Fibroblast of the aortic adventitia (primary cell): Measurements from ENCODE around the gene RBM10. TPM values are rescaled to one million over a fixed set of nuclear protein-coding genes. Genes with fewer than 3 reads are reported as not detected.

Experiments used
- DNase-seq: peaks from one replicate; pipeline ENCODE4 v3.0.0-alpha.2; 2010; ENCODE audit warnings: low read depth
- H3K4me3 ChIP-seq: 2 replicates; pipeline ENCODE4 v1.5.1; 2011; ENCODE audit warnings: low read depth, mild to moderate bottlenecking, control low read depth, low read length, moderate library complexity
- CTCF ChIP-seq: IDR thresholded peaks from 2 replicates; pipeline ENCODE4 v1.5.1; 2011; ENCODE audit warnings: mild to moderate bottlenecking, low read length, control low read depth, inconsistent platforms; ENCODE audit not compliant: insufficient read depth
- total RNA-seq: library from RNA; depleted of rRNA; stranded (reverse); fragments of >200 nt; gene quantifications from 2 replicates; pipeline ENCODE4 v1.2.3, GENCODE V29; 2012; ENCODE audit warnings: low replicate concordance

The RBM10 gene
- total RNA-seq, 1 donor = 37.9 TPM

DNA sequence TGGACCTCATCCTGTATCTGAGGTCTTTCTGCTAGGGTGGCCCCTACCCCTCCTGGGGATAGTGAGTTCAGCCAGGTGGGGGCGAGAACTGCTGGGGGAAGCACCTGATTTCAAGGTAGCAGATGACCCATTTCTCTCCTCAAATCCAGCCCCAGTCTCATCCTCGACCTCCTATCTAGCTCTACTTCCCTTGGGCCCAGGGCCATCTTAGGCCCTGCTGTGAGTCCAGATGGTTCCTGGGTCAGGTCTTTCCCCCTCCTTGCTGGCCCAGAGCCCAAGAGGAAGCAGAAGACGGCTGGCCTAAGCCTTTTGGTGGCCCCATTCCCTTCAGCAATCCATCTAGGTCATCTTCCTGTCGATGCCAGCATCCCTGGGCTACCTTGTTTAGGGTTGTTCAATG, 76.7 kb downstream of the RBM10 start:
- DNase-seq = no peak
- H3K4me3 ChIP-seq = no peak overlapping the region
- TF ChIP-seq CTCF = no peak

- TF ChIP-seq CTCF = no peak
Observed at GRCh38 chrX:47222751-47223350, 77.8 kb downstream of the RBM10 start.

GRCh38 chrX:47223476-47224250, 78.6 kb downstream of the RBM10 start:
- H3K4me3 ChIP-seq = no peak overlapping the region
- no peak for TF ChIP-seq CTCF
- no peak for DNase-seq

More at GRCh38 chrX:47222751-47223350, 77.8 kb downstream of the RBM10 start:
- DNase-seq = no peak
- H3K4me3 ChIP-seq = no peak overlapping the region

DNA sequence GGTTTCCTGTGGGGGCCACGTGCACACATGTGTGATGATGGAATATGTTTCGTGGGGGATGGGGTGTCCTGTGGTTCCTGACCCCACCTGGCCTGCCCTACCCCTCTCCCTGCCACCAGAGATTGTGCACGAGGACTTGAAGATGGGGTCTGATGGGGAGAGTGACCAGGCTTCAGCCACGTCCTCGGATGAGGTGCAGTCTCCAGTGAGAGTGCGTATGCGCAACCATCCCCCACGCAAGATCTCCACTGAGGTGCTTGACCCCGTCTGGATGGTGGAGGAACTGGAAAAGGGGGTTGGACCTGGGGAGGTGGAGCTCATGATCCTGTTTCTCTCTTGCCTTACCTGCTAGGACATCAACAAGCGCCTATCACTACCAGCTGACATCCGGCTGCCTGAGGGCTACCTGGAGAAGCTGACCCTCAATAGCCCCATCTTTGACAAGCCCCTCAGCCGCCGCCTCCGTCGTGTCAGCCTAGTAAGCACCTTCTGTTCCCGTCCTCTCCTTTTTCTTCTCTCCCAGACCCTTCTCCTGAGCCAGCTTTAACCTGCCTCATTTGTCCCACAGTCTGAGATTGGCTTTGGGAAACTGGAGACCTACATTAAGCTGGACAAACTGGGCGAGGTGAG, 79.4 kb downstream of the RBM10 start:
- no peak for TF ChIP-seq CTCF

DNA sequence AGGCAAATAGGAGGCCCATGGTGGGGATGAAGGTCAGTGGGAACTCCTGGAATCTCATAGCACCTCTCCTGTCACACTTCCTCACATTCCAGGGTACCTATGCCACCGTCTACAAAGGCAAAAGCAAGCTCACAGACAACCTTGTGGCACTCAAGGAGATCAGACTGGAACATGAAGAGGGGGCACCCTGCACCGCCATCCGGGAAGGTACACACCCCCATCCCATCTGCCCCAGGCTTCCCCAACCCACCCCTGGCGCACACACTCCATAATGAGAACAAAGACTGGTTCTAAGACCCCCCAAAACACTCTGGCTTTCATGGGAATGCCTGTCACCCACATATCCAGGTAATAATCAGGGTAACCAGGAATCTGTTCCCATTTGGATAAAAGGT, 79.9 kb downstream of the RBM10 start:
- DNase-seq = no peak
- H3K4me3 ChIP-seq = no peak overlapping the region
- no peak for TF ChIP-seq CTCF

More for the DNA sequence above, 79.4 kb downstream of the RBM10 start:
- no peak overlapping the region for H3K4me3 ChIP-seq
- no peak for DNase-seq

DNA sequence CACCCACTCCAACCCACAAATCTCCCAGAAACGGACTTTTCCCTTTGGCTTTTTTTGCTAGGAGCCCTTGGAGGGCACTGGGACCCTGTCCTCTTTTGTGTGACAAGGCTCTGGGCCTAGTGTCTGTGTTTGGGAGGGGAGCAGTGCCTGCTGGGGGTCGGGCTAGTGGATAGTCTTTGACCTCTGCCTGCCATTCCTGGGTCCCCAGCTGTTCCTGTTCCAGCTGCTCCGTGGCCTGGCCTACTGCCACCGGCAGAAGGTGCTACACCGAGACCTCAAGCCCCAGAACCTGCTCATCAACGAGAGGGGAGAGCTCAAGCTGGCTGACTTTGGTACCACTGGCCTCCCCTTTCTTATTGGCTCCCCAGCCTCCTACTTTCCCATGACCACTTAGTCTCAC, 81.0 kb downstream of the RBM10 start:
- TF ChIP-seq CTCF = no peak
- no peak for DNase-seq
- no peak overlapping the region for H3K4me3 ChIP-seq
